GM21717 (cell line): ENCODE results near the gene TBX15.

Source experiments
- ATAC-seq: cut with Tn5 transposase; IDR thresholded peaks from one replicate; pipeline ENCODE4 v1.9.1; 2021; ENCODE audit warnings: mild to moderate bottlenecking, moderate library complexity; ENCODE audit not compliant: unreplicated experiment

TBX15 gene

GRCh38 chr1:118985640-118986554, 2.2 kb downstream of the TBX15 start:
- ATAC-seq = no peak

DNA sequence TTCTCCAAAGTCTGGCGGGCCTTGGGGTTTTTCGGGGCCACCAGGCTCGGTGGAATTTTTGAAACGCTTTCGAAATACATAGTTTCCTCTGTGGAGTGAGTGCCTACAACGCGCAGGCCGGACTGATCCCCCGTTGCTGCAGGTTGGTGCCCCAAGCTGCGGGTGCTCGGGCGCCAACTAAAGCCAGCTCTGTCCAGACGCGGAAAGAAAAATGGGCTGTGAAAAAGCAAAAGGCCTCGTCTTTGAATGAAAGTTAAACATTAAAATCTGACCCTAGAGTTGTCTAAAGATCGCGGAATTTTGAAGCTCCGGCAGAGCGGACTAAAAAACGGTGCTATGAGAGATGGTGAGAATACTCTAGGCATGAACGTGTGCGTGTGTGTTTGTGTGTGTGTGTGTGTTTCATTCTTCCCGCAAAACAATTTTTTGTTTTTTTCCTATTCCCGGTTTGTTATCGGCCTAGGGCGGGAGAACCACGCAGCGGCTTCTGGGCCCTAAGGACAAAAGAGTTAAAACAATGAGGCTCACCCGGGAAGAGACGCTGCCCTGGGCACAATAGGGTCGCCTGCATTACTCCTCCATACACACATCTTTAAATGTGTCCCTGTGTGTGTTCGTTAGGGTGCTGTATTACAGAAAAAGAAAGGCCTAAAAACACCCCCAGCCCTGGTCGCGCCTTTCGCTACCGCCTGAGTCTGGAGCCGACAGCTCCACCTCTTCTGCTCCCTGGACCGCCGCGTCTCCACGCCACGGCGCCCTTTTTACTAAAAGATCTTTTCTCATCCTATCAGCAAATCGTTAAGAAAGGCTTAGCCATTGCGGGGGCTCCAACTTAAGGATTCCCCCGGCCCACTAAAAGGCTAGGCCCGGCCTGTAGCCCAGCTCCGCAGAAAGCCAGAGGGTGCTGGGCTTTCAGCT, 3.2 kb downstream of the TBX15 start:
- ATAC-seq = no peak

DNA sequence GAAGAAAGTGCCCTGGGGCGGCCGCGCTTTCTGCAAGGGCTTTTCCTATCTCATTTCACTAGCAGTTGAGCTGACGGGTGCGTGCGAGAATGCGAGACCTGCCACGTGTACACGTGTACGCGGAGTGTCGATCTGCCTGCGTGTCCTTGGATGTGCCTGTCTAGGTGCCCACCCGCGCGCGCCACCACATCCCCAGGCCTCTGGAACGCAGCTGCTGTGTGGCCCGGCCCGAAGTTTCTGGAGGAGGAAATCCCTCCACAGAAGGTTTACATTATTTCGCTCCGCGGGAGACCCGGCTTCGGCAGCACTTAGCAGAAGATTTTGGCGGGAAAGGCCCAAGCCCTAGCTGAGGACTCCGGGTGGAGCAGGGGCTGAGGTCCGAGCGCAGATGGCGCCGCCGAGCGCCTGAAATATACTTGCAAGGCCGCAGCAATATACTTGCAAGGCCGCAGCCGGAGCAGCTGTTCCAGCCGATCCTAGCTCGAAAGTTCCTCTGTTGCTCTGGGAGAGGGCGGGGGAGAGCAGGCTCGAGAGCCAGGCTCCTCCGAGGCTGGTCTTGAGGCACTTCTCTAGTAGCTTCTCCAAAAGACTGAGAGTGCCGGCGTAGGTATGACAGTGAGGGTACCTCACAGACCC, 3.9 kb downstream of the TBX15 start:
- ATAC-seq = no peak

GRCh38 chr1:118983558-118984041, 4.5 kb downstream of the TBX15 start:
- no peak for ATAC-seq

DNA sequence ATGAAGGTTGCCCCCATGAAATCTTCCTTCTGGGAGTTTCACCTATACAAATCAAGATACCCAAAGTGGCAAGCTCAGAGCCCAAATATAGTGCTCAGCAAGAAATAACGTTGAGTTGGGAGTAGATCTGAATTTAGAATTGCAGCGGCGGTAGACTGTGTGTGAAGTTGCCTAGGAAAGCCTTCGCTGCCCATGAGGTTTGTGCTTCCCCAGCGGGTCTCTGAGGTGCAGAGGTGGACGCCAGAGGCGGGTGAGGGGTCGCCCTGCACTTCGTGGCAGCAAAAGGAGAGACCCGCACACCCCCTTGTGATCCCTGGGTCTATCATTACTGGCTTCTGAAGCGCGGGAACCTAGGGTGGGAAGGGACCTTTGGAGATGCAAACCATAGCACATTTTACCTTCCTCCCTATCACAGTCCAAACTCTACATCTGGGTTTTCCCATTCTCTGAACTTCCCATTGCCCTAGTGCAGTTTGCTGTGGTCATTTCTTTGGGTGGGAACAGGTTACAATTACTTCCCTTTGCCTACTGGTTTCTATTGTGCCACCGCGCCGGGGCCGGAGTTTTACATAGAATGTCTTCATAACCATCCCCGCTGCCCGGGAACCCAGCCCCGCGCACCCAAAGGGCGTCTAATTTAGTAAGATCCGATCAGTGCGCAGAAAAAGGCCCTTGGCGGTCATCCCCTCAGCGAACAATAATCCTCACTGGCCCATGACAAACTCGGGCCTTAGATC, 5.2 kb downstream of the TBX15 start:
- ATAC-seq = no peak

DNA sequence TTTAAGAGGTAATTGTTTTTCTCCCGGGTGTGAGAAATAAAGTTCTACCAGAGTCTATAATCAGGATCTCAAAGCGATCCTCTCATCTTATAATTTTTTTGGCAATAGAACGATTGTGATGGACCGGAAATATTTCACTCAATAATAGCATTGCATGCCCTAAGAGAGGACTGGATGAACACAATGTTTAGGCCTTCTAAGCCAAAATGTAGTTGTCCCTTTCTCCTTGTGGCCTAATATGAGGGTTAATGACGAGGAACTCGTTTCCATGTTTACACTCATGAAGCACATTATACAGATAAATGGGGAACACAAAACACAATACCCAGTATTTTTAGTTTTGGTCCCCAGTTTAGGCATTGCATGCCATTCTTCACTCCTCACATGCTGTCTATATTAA, 5.9 kb downstream of the TBX15 start:
- ATAC-seq = no peak

- no peak for ATAC-seq
Measured at GRCh38 chr1:118981436-118981835, 6.7 kb downstream of the TBX15 start.

- ATAC-seq = no peak
Measured at GRCh38 chr1:118979754-118980575, 8.2 kb downstream of the TBX15 start.

- no peak for ATAC-seq
Measured at GRCh38 chr1:118978914-118979701, 9.0 kb downstream of the TBX15 start.

DNA sequence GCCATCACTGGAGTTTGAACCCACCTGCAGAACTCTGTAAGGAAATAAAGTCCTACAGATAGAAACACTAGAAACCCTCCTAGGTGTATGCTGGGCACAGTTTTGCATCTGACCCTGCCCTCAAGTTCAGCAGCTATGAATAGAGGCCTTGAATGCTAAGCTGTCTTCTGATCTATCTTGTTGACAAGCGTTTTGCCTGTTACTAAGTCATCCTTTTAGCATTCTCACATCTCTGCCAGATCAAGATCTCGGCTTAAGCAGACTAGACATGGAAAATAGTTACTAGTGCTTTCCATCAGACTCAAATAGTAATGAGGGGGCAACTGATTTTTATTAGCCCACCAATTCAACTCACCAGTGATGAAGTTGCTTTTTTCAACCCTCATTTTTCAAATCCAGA, 10.5 kb downstream of the TBX15 start:
- ATAC-seq = no peak

DNA sequence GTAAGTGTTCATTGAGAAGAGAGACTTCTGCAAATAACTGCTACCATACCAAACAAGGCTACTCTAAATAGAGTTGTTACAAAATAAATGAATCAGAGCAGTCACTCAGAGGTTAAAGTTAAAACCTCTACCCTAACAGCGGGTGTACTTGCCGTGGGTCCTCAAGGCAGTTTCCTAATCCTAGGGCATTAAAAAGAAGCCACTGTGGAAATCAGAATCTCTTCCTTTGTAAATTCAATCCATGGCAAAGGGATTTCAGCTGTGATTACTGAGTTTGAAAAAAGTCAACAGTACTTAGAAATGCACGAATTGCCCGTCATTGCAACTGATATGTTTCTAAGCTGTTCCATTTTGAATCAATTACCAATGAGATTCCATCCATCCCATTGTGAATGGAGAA, 13.5 kb downstream of the TBX15 start:
- no peak for ATAC-seq

DNA sequence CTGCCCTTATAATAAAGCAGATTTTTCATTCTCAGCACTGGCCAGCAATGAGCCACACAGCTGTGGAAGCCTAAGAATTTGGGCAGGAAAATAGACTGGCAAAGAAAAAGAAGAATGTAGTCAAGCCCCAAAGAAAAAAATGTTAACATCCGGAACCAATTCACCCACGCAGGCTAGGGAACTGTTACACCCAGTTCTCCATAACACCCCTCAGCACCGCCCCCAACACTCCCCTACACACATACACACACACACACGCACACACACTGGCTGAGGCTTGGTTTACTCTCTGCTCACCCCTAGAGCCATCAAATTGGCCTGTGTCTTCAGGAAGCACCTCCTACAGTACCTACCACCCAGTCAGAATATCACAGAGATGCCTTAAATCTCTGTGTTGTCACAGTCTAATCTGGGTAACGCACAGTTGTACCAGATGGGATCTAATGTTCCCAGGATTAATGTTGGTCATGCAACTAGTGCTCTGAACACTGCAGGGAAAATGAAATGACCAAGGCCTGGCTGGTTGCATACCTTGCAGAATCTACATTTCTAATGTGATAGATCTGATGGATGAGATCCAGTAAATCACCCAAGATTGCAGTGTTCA, 14.5 kb downstream of the TBX15 start:
- no peak for ATAC-seq

DNA sequence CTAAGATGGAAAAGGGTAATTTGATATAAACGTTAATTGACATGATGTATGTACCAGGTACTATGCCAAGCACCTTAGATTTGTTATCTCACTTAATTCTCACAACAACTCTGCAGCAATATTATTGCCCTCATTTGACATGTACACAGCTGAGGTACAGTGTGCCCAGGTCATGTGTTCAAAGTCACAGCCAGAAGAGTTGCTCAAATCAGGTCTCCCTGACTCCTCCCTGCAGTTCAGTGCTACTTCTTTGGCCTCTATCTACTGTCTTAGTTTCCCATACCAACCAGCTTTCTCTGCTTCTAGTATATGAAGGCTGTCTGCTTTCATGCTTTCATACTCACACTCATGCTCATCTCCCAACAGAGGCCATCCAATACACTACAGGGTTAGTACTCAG, 15.1 kb downstream of the TBX15 start:
- no peak for ATAC-seq

- ATAC-seq = no peak
Measured at GRCh38 chr1:118970451-118970850, 17.7 kb downstream of the TBX15 start.

DNA sequence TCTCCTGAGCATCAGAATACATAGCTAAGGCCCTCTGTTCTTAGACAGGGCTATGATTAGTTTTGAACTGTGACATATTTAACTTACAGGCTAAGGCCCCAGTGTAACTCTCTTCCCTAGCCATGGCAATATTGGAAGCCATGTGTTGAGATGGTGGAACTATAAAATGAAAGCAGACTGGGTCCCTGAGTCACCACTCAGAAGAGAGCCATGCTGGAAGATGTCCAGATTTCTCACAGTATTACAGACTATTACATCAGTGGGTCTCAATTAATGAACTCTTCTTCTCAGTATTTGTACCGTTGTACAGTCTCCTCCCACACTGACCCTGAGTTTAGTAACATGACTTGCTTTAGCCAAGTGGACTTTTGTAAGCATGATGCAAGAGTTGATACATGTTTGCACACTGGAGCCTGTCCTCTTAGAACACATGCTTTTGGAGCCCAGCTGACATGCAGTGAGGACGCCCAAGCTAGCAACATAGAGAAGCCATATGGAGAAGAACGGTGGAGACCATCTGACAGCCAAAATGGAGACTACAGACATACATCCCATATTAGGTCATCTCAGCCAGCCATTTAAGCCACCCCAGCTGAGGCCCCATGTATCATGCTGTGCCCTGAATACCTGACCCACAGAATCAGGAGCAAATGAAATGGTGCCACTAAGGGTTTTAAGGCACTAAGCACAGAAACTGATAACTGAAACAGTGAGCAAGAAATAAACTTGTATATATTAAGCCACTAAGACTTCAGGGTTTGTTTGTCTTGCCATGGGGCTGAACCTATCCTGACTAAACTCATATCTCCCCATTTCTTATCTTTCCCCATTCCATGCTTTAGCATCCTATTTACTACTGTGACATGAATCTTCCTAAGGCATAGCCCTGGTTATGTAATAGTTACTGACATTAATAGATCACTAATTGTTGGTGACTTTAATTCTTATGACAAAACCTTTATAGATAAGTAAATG, 24.4 kb downstream of the TBX15 start:
- no peak for ATAC-seq

- ATAC-seq = no peak
Measured at GRCh38 chr1:118963138-118963455, 25.0 kb downstream of the TBX15 start.

DNA sequence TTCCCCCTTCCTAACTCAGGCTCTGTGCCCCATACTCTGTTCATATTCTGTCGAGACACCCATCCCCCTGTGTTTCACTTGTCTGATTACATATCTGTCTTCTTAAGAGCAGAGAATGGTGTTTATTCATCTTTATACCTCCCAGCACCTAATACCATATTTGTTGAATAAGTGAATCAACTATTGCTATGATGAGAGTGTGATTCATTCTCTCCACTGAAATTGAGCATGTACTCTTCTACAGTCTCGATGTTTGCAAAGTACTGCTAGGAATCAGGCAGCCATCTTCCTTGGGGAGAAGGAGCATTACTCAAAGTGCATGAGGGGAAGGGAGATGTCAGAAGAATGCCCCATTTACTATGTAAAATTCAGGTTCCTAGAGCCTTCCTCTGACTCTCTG, 27.0 kb downstream of the TBX15 start:
- no peak for ATAC-seq
